ENCODE measurements around the gene CACNA1B.

The CACNA1B gene

GRCh38 chr9:138061631-138062030 is 184.0 kb downstream of the CACNA1B start:
- no peak for DNase-seq

GRCh38 chr9:138062196-138062595 is 184.6 kb downstream of the CACNA1B start:
- no peak for DNase-seq

- DNase-seq: no peak
Observed at GRCh38 chr9:138063033-138063432, 185.5 kb downstream of the CACNA1B start.

DNA sequence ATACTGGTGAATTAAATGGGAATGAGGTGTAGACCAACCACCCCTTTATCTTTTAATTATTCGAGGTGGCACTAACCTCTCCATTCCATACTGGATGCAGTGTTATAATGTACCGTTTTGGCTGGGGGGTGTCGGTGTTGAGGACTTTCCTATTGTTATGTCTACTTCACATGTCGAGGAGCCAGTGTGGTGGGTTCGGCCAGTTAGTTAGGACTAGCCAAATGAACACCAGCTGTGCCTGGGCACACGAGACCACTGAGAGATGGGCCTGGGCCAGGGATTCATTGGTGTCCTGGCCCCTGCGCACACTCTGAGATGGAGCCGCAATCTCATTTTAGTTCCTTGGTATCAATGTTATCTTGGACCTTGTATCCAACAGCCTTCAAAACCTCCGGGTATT is 186.2 kb downstream of the CACNA1B start:
- DNase-seq: no peak

DNA sequence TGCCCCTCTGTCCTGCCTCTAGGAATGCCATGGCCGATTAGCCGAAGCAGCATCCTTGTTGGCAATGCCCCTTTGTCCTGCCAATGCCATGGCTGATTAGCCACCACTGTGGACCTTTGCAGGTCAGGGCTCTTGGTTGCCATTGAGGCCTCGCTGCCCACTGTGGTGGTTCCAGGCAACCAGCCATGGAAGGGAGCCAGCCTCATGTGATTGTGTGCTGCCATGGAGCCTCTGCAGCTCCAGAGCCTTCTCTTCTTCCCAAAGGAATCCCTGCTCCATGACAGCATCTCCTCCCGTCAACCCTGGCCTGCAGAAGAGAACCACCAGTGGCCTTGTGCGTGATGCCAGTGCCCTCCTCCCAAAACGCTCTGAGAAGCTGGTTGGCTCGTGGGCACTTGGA is 187.0 kb downstream of the CACNA1B start:
- no peak for DNase-seq

DNA sequence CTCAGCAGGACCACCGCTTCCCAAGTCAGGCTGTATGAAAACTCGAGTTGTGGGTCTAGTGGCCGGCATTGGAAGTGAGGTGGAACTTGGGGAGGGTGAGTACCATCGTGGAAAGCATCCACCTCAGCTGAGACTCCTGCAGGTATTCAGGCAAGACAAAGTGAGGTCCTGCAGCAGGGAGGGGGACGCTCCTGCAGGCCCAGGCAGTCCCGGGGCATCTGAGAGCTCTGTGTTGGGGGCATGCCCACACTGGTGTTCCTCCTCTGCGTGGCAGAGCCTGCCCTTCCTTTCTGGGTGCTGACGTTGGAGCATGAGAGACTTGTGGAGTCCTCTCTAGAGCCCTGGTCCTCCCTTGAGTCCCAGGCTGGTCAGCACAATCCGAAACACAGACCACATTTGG is 187.7 kb downstream of the CACNA1B start:
- DNase-seq: no peak

- DNase-seq: no peak
Observed at GRCh38 chr9:138066049-138066448, 188.5 kb downstream of the CACNA1B start.

DNA sequence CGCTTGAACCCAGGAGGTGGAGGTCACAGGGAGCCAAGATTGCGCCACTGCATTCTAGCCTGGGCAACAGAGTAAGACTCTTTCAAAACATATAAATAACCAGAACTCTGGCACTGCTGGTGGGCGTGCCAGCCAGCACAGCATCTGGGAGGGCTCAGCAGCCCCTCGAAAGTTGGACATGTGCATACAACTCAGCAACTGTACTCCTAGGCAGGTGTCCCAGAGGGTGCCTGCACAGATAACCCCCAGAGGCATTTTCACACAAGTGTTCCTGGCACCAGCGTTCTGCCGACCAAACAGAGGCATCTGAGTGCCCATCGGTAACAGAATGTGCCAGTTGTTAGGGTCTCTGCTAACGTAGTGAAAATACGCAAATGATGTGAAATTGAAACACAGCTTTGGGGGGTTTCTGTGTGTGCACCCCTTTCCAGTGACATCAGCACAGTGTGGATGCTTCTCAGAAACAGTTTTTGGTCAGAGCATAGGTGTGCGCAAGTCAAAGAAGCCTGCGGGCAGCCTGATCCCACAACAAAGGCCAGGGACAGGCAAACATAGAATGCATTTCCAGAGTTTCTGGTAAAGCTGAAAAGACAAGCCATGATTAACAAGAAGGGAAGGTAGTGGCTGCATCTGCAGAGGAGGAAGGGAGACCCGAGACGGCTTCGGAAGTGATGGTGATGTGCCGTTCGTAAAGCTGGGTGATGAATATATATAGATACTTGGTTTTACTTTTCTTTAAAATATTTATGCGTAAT is 190.2 kb downstream of the CACNA1B start:
- DNase-seq: no peak

DNA sequence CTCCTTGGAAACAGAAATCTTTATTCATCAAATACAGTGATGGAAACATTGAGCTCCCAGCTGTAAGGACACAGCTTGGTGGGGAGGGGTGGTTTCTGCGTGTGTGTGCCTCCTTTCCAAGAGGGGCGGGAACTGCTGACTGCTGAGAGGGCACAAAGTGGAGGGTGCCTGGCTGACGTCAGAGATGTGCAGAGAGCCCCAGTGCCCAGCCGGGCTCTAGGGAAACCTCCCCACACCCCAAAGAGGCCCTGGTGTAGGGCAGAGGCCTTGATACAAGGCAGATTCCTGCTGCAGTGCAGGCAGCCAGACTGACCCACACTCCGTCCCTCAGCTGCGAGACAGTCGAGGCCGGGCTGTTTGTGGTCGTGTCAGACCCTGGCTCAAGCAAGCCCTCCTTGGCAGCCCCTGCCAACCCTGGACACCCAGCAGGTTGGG is 191.0 kb downstream of the CACNA1B start:
- DNase-seq: no peak

GRCh38 chr9:138069731-138070456 is 192.3 kb downstream of the CACNA1B start:
- DNase-seq: no peak

- no peak for DNase-seq
Observed at GRCh38 chr9:138070815-138071214, 193.2 kb downstream of the CACNA1B start.

DNA sequence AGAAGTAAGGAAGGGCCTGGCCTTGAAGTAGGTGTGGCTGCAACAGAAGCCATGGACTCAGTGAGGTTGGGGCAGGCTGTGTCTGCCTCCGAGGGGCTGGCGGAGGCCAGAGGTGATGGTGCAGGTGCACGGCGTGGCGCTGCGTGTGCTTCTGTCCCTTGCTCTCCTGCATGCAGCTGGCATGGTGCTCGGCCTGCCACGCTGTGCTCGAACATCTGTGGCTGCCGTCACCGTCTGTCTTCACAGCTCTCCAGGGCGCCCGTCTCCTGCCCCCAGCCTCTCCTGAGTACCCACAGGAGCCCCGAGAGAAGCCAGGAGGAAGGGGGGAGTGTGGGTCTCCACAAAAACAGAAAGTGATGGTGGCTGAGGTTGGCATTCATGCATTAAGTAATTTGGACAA is 193.7 kb downstream of the CACNA1B start:
- DNase-seq: no peak

DNA sequence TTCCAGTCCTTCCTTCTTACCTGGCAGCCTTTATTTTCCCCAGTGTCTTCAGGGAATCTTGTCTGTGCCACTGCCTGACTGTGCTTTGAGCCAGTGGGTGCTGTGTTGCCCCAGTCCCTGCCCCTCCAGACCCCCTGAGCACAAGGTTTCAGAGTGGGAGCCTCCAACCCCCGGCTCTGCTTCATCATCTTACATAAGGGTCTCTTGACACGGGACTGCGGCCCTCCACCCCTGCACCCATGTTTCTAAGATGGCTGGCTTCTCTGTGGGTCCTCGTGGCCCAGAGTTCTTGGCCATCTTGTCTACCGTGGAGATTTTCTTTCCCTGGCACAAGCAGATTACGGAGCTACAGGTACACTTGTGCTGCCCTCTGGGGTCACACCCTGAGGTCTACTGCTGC is 194.1 kb downstream of the CACNA1B start:
- no peak for DNase-seq

GRCh38 chr9:138072161-138072842 is 194.7 kb downstream of the CACNA1B start:
- no peak for DNase-seq

DNA sequence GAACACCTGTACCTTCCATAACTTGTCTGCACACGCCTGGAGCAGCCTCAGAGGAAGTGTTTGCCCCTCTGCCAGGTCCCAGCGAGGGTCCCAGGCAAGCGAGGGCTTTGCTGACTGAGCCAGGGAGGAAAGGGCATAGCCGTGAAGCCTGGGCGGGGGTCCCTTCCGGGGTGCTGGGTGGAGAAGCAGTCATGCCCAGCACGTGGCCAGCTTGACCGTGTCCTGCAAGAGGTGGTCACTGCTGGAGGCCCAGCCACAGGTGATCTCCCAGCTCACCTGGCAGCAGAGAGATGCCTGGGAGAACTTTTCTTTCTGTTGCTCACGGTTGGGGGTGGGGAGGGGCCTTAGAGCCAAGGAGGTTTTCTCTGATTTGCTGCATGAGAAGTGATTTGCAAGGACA is 195.3 kb downstream of the CACNA1B start:
- DNase-seq: no peak

DNA sequence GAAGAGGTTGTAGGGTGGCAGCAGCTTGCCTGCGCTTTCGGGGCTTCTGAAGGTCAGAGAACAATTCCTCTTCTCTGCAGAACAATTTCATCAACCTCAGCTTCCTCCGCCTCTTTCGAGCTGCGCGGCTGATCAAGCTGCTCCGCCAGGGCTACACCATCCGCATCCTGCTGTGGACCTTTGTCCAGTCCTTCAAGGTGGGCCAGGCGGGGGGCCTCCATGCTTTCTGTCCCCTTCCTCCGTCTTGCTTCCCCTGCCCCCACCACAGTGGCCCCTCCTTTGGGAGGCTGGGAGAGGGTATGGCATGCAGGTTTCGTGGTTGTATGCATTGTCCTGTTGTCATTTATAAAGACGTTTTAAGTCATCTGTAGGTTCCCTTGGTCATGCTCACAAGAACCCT is 195.8 kb downstream of the CACNA1B start:
- no peak for DNase-seq

GRCh38 chr9:138073808-138074207 is 196.2 kb downstream of the CACNA1B start:
- DNase-seq: no peak

DNA sequence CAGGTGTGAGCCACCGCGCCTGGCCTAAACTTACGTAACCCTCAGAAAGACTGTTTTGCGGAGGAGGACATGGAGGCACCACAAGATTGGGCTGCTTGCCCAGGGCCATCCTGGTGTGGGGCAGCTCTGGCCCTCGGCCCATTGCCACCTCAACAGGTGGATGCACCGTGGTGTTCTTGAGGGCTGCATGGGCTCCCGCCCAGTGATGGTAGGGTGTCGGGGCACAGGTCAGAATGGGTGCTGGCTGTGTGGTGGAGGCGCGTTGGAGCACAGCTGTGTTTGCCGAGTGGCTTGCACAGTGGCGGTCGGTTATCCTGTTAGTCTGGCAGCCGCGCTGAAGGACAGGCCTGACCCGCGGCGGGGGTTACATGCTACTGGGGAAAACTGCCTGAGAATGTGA is 196.9 kb downstream of the CACNA1B start:
- DNase-seq: no peak

GRCh38 chr9:138075496-138075895 is 197.9 kb downstream of the CACNA1B start:
- DNase-seq: no peak

- no peak for DNase-seq
Observed at GRCh38 chr9:138075961-138076649, 198.5 kb downstream of the CACNA1B start.

DNA sequence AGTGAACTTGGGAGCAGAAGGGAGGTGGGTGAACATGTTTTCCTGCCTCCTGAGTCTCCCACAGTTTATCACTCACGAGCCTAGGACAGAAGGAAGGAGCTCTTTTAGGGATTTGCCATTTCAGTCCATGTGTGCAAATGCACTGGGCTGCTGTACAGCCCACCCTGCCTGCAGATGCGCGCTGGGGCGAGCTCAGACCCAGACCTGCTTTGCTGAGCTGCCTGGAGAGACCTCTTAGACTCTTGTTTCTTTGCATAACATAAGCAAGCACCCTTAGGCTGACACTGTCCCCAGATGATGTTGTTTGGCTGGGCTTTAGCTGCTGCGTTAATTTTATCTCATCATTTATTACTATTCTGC is 199.0 kb downstream of the CACNA1B start:
- DNase-seq: no peak

- no peak for DNase-seq
Observed at GRCh38 chr9:138077126-138077525, 199.5 kb downstream of the CACNA1B start.

DNA sequence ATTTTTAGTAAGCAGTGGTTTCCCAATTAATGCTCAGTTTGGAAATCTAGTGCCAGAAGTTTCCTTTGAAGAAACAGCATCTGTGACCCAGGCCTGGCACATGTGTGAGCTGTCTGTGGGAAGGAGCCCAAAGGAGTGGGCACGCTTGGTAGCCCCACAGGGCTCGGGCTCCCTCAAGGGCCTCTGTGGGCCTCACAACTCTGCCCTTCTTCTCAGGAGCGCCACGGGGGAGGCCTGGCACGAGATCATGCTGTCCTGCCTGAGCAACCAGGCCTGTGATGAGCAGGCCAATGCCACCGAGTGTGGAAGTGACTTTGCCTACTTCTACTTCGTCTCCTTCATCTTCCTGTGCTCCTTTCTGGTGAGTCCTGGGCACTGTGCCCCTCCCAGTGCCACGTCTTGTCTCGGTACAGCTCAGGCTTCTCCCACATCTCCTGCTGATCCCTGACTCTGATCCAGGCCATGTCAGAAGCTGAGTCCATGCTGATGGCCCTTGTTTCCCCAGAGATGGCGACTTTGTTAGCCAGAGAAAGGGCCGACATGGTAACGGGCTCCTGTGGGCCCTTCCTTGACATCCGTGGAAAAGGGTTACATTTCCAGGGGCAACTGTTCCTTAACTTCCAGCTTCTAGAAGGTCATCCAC is 200.4 kb downstream of the CACNA1B start:
- DNase-seq: no peak
